NT2/D1 (cell line): Measurements from ENCODE around the gene CSAD.

Experiments used
- SUZ12 ChIP-seq: IDR thresholded peaks from 2 replicates; pipeline ENCODE4 v1.6.1; 2011; ENCODE audit not compliant: insufficient read length, insufficient read depth; ENCODE audit errors: extremely low read depth
- YY1 ChIP-seq: IDR thresholded peaks from 2 replicates; pipeline ENCODE4 v1.6.1; 2011; ENCODE audit not compliant: insufficient read length, insufficient read depth
- ZNF274 ChIP-seq: IDR thresholded peaks from 2 replicates; pipeline ENCODE4 v1.6.1; 2011; ENCODE audit warnings: mild to moderate bottlenecking, low read depth, low read length

GRCh38 chr12:53211476-53212381 is 31.0 kb upstream of the CSAD start:
- TF ChIP-seq SUZ12 (no peak), ZNF274 (no peak), YY1 (no peak)
